Measurements from ENCODE around the gene FXN. TPM values are rescaled to one million over a fixed set of nuclear protein-coding genes. Genes with fewer than 3 reads are reported as not detected.
A peak's percentile ranks its signal among the peaks of the same experiment; 100 is the strongest.

Gene FXN
- total and polyA plus RNA-seq, 12 donors = 10.3 to 38.7 (median 22.0) TPM

GRCh38 chr9:69029535-69029934, 6.0 kb upstream of the FXN start:
- H3K4me1 ChIP-seq (replicated peaks in 1 of 2) = peaks cover 0 to 5% of the 10 kb centered on the region in 2 donors
- no peak overlapping the region for H3K4me3 ChIP-seq
- H3K27me3 ChIP-seq = no peaks in the 10 kb centered on the region
- intact Hi-C loops (cut with DNase I) = loop anchor here in 1 of 2 donors (10.0 kb wide), 1 partner anchor 445 kb away; no protein-coding TSS in a partner anchor
- TF ChIP-seq CTCF (IDR thresholded peaks at IDR 0.05) (no peak), POLR2A (IDR thresholded peaks at IDR 0.05) (no peak)
- no peaks in the 10 kb centered on the region for H3K36me3 ChIP-seq (replicated peaks in 1 of 2)
- H3K27ac ChIP-seq = no peak overlapping the region
- no peak for DNase-seq
- H3K9me3 ChIP-seq (replicated peaks in 1 of 3) = no peaks in the 10 kb centered on the region

- peaks cover 0 to 8% of the 10 kb centered on the region in 2 donors for H3K4me1 ChIP-seq (replicated peaks in 1 of 2)
- no peaks in the 10 kb centered on the region for H3K36me3 ChIP-seq (replicated peaks in 1 of 2)
- intact Hi-C loops (cut with DNase I) = no loop called here
- no peaks in the 10 kb centered on the region for H3K9me3 ChIP-seq (replicated peaks in 1 of 3)
- no peaks in the 10 kb centered on the region for H3K27me3 ChIP-seq
- 54 to 75% (median 69%) methylated on average over 1 of the region's 1 CpG for WGBS, 4 donors
- no peak for DNase-seq
- H3K4me3 ChIP-seq = no peak overlapping the region
- no peak for TF ChIP-seq POLR2A (IDR thresholded peaks at IDR 0.05)
- no peak for TF ChIP-seq CTCF (IDR thresholded peaks at IDR 0.05)
- H3K27ac ChIP-seq = no peak overlapping the region
Observed at GRCh38 chr9:69030851-69031645, 4.5 kb upstream of the FXN start.

GRCh38 chr9:69034071-69034470, 1.5 kb upstream of the FXN start:
- TF ChIP-seq POLR2A (IDR thresholded peaks at IDR 0.05) = no peak
- Histone ChIP-seq H3K4me3 (no peak overlapping the region), H3K4me1 (replicated peaks in 1 of 2) (peaks cover 4 to 9% of the 10 kb centered on the region in 2 donors), H3K36me3 (replicated peaks in 1 of 2) (no peaks in the 10 kb centered on the region), H3K27ac (no peak overlapping the region), H3K9me3 (replicated peaks in 1 of 3) (no peaks in the 10 kb centered on the region), H3K27me3 (no peaks in the 10 kb centered on the region)
- intact Hi-C loops (cut with DNase I) = no loop called here
- DNase-seq = no peak
- 71 to 80% (median 77%) methylated on average over 2 of the region's 2 CpGs for WGBS, 4 donors

GRCh38 chr9:69036309-69036708, 757 bp downstream of the FXN start:
- peak overlapping the region in 4 of 5 donors; percentile 85 to 94 (median 87) for H3K27ac ChIP-seq
- WGBS, 4 donors = 1 to 12% (median 3%) methylated on average over 14 of the region's 14 CpGs
- DNase-seq = peak; percentile 26 to 61 (median 39)

More at GRCh38 chr9:69036309-69036708, 757 bp downstream of the FXN start:
- H3K27me3 ChIP-seq = no peaks in the 10 kb centered on the region
- H3K36me3 ChIP-seq (replicated peaks in 1 of 2) = no peaks in the 10 kb centered on the region
- H3K9me3 ChIP-seq (replicated peaks in 1 of 3) = no peaks in the 10 kb centered on the region
- intact Hi-C loops (cut with DNase I) = no loop called here
- H3K4me1 ChIP-seq (replicated peaks in 1 of 2) = peaks cover 4 to 9% of the 10 kb centered on the region in 2 donors
- H3K4me3 ChIP-seq = peak overlapping the region; percentile 72 to 96 (median 86)
- TF ChIP-seq CTCF (IDR thresholded peaks at IDR 0.05) (no peak), POLR2A (IDR thresholded peaks at IDR 0.05) (no peak)
